Stimulated activated CD4-positive, alpha-beta T cell treated with anti-CD3 and anti-CD28 coated beads, Interleukin-2, amount 100 ng/mL, for 24 hours (primary cell): Measurements from ENCODE around the gene CHML.
"Not testable (repeated sequence)": the region's sequence is repeated elsewhere in the genome, so short reads cannot be mapped to it uniquely, and the experiment has no call there.

Experiments used
- DNase-seq, 2 donors: peaks; one replicate each; pipeline ENCODE4 v3.0.0-alpha.2; 2020

The CHML gene

GRCh38 chr1:241640149-241640866 lies at the start of gene CHML, which contains the start of gene OPN3:
Gene CHML (minus strand): TSS chr1:241640369. CDS start chr1:241635766, 4,603 bp downstream.
Gene OPN3 (minus strand): TSS chr1:241640369. CDS start chr1:241640254, 115 bp downstream.
- DNase-seq, result peak; percentile 93 to 96

GRCh38 chr1:241688940-241689368 lies 48.8 kb upstream of the CHML start:
- no peak for DNase-seq

- DNase-seq, result no peak
Observed at GRCh38 chr1:241684108-241684507, 43.9 kb upstream of the CHML start.

- no peak for DNase-seq
Observed at GRCh38 chr1:241682921-241683320, 42.8 kb upstream of the CHML start.

- DNase-seq, result not testable (repeated sequence)
Observed at GRCh38 chr1:241681861-241682448, 41.8 kb upstream of the CHML start.

- no peak for DNase-seq
Observed at GRCh38 chr1:241679961-241680360, 39.8 kb upstream of the CHML start.

- no peak for DNase-seq
Observed at GRCh38 chr1:241679404-241679803, 39.2 kb upstream of the CHML start.

- DNase-seq, result no peak
Observed at GRCh38 chr1:241678536-241678935, 38.4 kb upstream of the CHML start.

- DNase-seq, result peak in 1 of 2 donors; percentile 20
Observed at GRCh38 chr1:241677201-241677600, 37.0 kb upstream of the CHML start.

- DNase-seq, result no peak
Observed at GRCh38 chr1:241675983-241676382, 35.8 kb upstream of the CHML start.

- DNase-seq, result no peak
Observed at GRCh38 chr1:241674805-241675384, 34.7 kb upstream of the CHML start.

GRCh38 chr1:241672301-241672700 lies 32.1 kb upstream of the CHML start:
- no peak for DNase-seq

- DNase-seq, result no peak
Observed at GRCh38 chr1:241666419-241666818, 26.2 kb upstream of the CHML start.

- DNase-seq, result no peak
Observed at GRCh38 chr1:241660424-241660972, 20.3 kb upstream of the CHML start.

GRCh38 chr1:241659016-241659415 lies 18.8 kb upstream of the CHML start:
- not testable (repeated sequence) for DNase-seq

GRCh38 chr1:241658081-241658793 lies 18.1 kb upstream of the CHML start:
- no peak for DNase-seq

GRCh38 chr1:241654641-241655040 lies 14.5 kb upstream of the CHML start:
- no peak for DNase-seq

- DNase-seq, result no peak
Observed at GRCh38 chr1:241654019-241654418, 13.8 kb upstream of the CHML start.

GRCh38 chr1:241652012-241652411 lies 11.8 kb upstream of the CHML start, which contains the start of gene WDR64:
Gene WDR64 (plus strand): TSS chr1:241652281. CDS start chr1:241652485, 204 bp downstream.
- no peak for DNase-seq

GRCh38 chr1:241648159-241648558 lies 8.0 kb upstream of the CHML start:
- no peak for DNase-seq

- DNase-seq, result no peak
Observed at GRCh38 chr1:241647658-241648057, 7.5 kb upstream of the CHML start.

GRCh38 chr1:241646201-241646600 lies 6.0 kb upstream of the CHML start:
- no peak for DNase-seq

- DNase-seq, result no peak
Observed at GRCh38 chr1:241645199-241645598, 5.0 kb upstream of the CHML start.
